ENCODE data around the gene FHIT.
"Not testable (repeated sequence)": the region's sequence is repeated elsewhere in the genome, so short reads cannot be mapped to it uniquely, and the experiment has no call there.

The FHIT gene

GRCh38 chr3:61081554-61081953 is 169.7 kb downstream of the FHIT start:
- Histone ChIP-seq H3K27me3 (ENCODE audit: control insufficient read depth, insufficient read depth, low read length) (no peaks in the 10 kb centered on the region), H3K9me3 (ENCODE audit: control insufficient read depth, insufficient read depth, low read depth, low read length) (no peaks in the 10 kb centered on the region), H3K4me3 (ENCODE audit: low read depth, low read length) (no peak overlapping the region), H3K4me1 (ENCODE audit: control insufficient read depth, insufficient read depth, low read length) (peaks cover 15% of the 10 kb centered on the region), H3K9ac (ENCODE audit: low read length) (no peak overlapping the region), H3K27ac (ENCODE audit: low read depth, low read length) (no peak overlapping the region), H3K36me3 (ENCODE audit: control insufficient read depth, insufficient read depth, low read length) (no peaks in the 10 kb centered on the region)

- no peak overlapping the region for H3K9ac ChIP-seq (ENCODE audit: low read length)
- H3K27ac ChIP-seq (ENCODE audit: low read depth, low read length) = no peak overlapping the region
- H3K4me1 ChIP-seq (ENCODE audit: control insufficient read depth, insufficient read depth, low read length) = peaks cover 12% of the 10 kb centered on the region
- H3K27me3 ChIP-seq (ENCODE audit: control insufficient read depth, insufficient read depth, low read length) = no peaks in the 10 kb centered on the region
- no peaks in the 10 kb centered on the region for H3K9me3 ChIP-seq (ENCODE audit: control insufficient read depth, insufficient read depth, low read depth, low read length)
- no peak overlapping the region for H3K4me3 ChIP-seq (ENCODE audit: low read depth, low read length)
- H3K36me3 ChIP-seq (ENCODE audit: control insufficient read depth, insufficient read depth, low read length) = no peaks in the 10 kb centered on the region
These were observed 170.4 kb downstream of the FHIT start for GRCh38 chr3:61080737-61081445.

- H3K4me1 ChIP-seq (ENCODE audit: control insufficient read depth, insufficient read depth, low read length) = peaks cover 12% of the 10 kb centered on the region
- H3K9ac ChIP-seq (ENCODE audit: low read length) = no peak overlapping the region
- no peaks in the 10 kb centered on the region for H3K27me3 ChIP-seq (ENCODE audit: control insufficient read depth, insufficient read depth, low read length)
- H3K27ac ChIP-seq (ENCODE audit: low read depth, low read length) = no peak overlapping the region
- H3K36me3 ChIP-seq (ENCODE audit: control insufficient read depth, insufficient read depth, low read length) = no peaks in the 10 kb centered on the region
- no peak overlapping the region for H3K4me3 ChIP-seq (ENCODE audit: low read depth, low read length)
- H3K9me3 ChIP-seq (ENCODE audit: control insufficient read depth, insufficient read depth, low read depth, low read length) = no peaks in the 10 kb centered on the region
These were observed 173.1 kb downstream of the FHIT start for GRCh38 chr3:61078048-61078752.

- Histone ChIP-seq H3K9ac (ENCODE audit: low read length) (no peak overlapping the region), H3K27ac (ENCODE audit: low read depth, low read length) (no peak overlapping the region), H3K4me3 (ENCODE audit: low read depth, low read length) (no peak overlapping the region), H3K4me1 (ENCODE audit: control insufficient read depth, insufficient read depth, low read length) (peaks cover 12% of the 10 kb centered on the region), H3K36me3 (ENCODE audit: control insufficient read depth, insufficient read depth, low read length) (no peaks in the 10 kb centered on the region), H3K9me3 (ENCODE audit: control insufficient read depth, insufficient read depth, low read depth, low read length) (no peaks in the 10 kb centered on the region), H3K27me3 (ENCODE audit: control insufficient read depth, insufficient read depth, low read length) (no peaks in the 10 kb centered on the region)
These were observed 173.7 kb downstream of the FHIT start for GRCh38 chr3:61077551-61077950.

GRCh38 chr3:61074783-61075182 is 176.5 kb downstream of the FHIT start:
- no peaks in the 10 kb centered on the region for H3K9me3 ChIP-seq (ENCODE audit: control insufficient read depth, insufficient read depth, low read depth, low read length)
- no peaks in the 10 kb centered on the region for H3K27me3 ChIP-seq (ENCODE audit: control insufficient read depth, insufficient read depth, low read length)

GRCh38 chr3:61073566-61074165 is 177.6 kb downstream of the FHIT start:
- Histone ChIP-seq H3K9me3 (ENCODE audit: control insufficient read depth, insufficient read depth, low read depth, low read length) (no peaks in the 10 kb centered on the region), H3K36me3 (ENCODE audit: control insufficient read depth, insufficient read depth, low read length) (no peaks in the 10 kb centered on the region), H3K27me3 (ENCODE audit: control insufficient read depth, insufficient read depth, low read length) (no peaks in the 10 kb centered on the region), H3K4me1 (ENCODE audit: control insufficient read depth, insufficient read depth, low read length) (no peaks in the 10 kb centered on the region), H3K4me3 (ENCODE audit: low read depth, low read length) (no peak overlapping the region), H3K27ac (ENCODE audit: low read depth, low read length) (no peak overlapping the region), H3K9ac (ENCODE audit: low read length) (no peak overlapping the region)

More at GRCh38 chr3:61074783-61075182, 176.5 kb downstream of the FHIT start:
- Histone ChIP-seq H3K36me3 (ENCODE audit: control insufficient read depth, insufficient read depth, low read length) (no peaks in the 10 kb centered on the region), H3K27ac (ENCODE audit: low read depth, low read length) (no peak overlapping the region), H3K4me3 (ENCODE audit: low read depth, low read length) (no peak overlapping the region), H3K4me1 (ENCODE audit: control insufficient read depth, insufficient read depth, low read length) (no peaks in the 10 kb centered on the region), H3K9ac (ENCODE audit: low read length) (no peak overlapping the region)

- H3K9ac ChIP-seq (ENCODE audit: low read length) = no peak overlapping the region
These were observed 183.2 kb downstream of the FHIT start for GRCh38 chr3:61068084-61068483.

GRCh38 chr3:61066800-61067199 is 184.5 kb downstream of the FHIT start:
- Histone ChIP-seq H3K27me3 (ENCODE audit: control insufficient read depth, insufficient read depth, low read length) (no peaks in the 10 kb centered on the region), H3K36me3 (ENCODE audit: control insufficient read depth, insufficient read depth, low read length) (no peaks in the 10 kb centered on the region), H3K4me3 (ENCODE audit: low read depth, low read length) (no peak overlapping the region), H3K9me3 (ENCODE audit: control insufficient read depth, insufficient read depth, low read depth, low read length) (no peaks in the 10 kb centered on the region), H3K27ac (ENCODE audit: low read depth, low read length) (no peak overlapping the region), H3K9ac (ENCODE audit: low read length) (no peak overlapping the region), H3K4me1 (ENCODE audit: control insufficient read depth, insufficient read depth, low read length) (no peaks in the 10 kb centered on the region)

More at GRCh38 chr3:61068084-61068483, 183.2 kb downstream of the FHIT start:
- Histone ChIP-seq H3K4me3 (ENCODE audit: low read depth, low read length) (no peak overlapping the region), H3K9me3 (ENCODE audit: control insufficient read depth, insufficient read depth, low read depth, low read length) (no peaks in the 10 kb centered on the region), H3K27ac (ENCODE audit: low read depth, low read length) (no peak overlapping the region), H3K36me3 (ENCODE audit: control insufficient read depth, insufficient read depth, low read length) (no peaks in the 10 kb centered on the region), H3K4me1 (ENCODE audit: control insufficient read depth, insufficient read depth, low read length) (no peaks in the 10 kb centered on the region), H3K27me3 (ENCODE audit: control insufficient read depth, insufficient read depth, low read length) (no peaks in the 10 kb centered on the region)

- not testable (repeated sequence) for H3K4me3 ChIP-seq (ENCODE audit: low read depth, low read length); H3K36me3 ChIP-seq (ENCODE audit: control insufficient read depth, insufficient read depth, low read length); H3K27me3 ChIP-seq (ENCODE audit: control insufficient read depth, insufficient read depth, low read length); H3K27ac ChIP-seq (ENCODE audit: low read depth, low read length); H3K9me3 ChIP-seq (ENCODE audit: control insufficient read depth, insufficient read depth, low read depth, low read length); H3K4me1 ChIP-seq (ENCODE audit: control insufficient read depth, insufficient read depth, low read length); H3K9ac ChIP-seq (ENCODE audit: low read length)
These were observed 185.0 kb downstream of the FHIT start for GRCh38 chr3:61066222-61066621.

GRCh38 chr3:61065451-61066011 is 185.7 kb downstream of the FHIT start:
- Histone ChIP-seq H3K27ac (ENCODE audit: low read depth, low read length) (no peak overlapping the region), H3K36me3 (ENCODE audit: control insufficient read depth, insufficient read depth, low read length) (no peaks in the 10 kb centered on the region), H3K9me3 (ENCODE audit: control insufficient read depth, insufficient read depth, low read depth, low read length) (no peaks in the 10 kb centered on the region), H3K27me3 (ENCODE audit: control insufficient read depth, insufficient read depth, low read length) (no peaks in the 10 kb centered on the region), H3K4me1 (ENCODE audit: control insufficient read depth, insufficient read depth, low read length) (no peaks in the 10 kb centered on the region), H3K9ac (ENCODE audit: low read length) (no peak overlapping the region), H3K4me3 (ENCODE audit: low read depth, low read length) (no peak overlapping the region)
